HG02981 (cell line): Measurements from ENCODE around the gene COQ8A.

Experiments used
- ATAC-seq: cut with Tn5 transposase; IDR thresholded peaks from one replicate; pipeline ENCODE4 v1.9.1; 2021; ENCODE audit warnings: mild to moderate bottlenecking, moderate library complexity; ENCODE audit not compliant: unreplicated experiment

COQ8A gene

GRCh38 chr1:227002531-227003049 is 62.5 kb downstream of the COQ8A start:
- no peak for ATAC-seq

- ATAC-seq, result no peak
These were observed 63.1 kb downstream of the COQ8A start for GRCh38 chr1:227003165-227003564.

GRCh38 chr1:227004796-227005195 is 64.7 kb downstream of the COQ8A start:
- ATAC-seq, result no peak

- no peak for ATAC-seq
These were observed 66.2 kb downstream of the COQ8A start for GRCh38 chr1:227006226-227006796.

- no peak for ATAC-seq
These were observed 69.8 kb downstream of the COQ8A start for GRCh38 chr1:227009937-227010336.

- ATAC-seq, result no peak
These were observed 70.6 kb downstream of the COQ8A start for GRCh38 chr1:227010645-227011044.

- ATAC-seq, result no peak
These were observed 76.9 kb downstream of the COQ8A start for GRCh38 chr1:227016990-227017389.

GRCh38 chr1:227032396-227032795 is 92.3 kb downstream of the COQ8A start:
- ATAC-seq, result no peak

- ATAC-seq, result no peak
These were observed 93.8 kb downstream of the COQ8A start for GRCh38 chr1:227033880-227034279.

GRCh38 chr1:227035316-227035715 is 95.2 kb downstream of the COQ8A start:
- no peak for ATAC-seq

GRCh38 chr1:227037121-227037520 is 97.0 kb downstream of the COQ8A start:
- ATAC-seq, result no peak
